ENCODE data around the gene CYREN. TPM values are rescaled to one million over a fixed set of nuclear protein-coding genes. Genes with fewer than 3 reads are reported as not detected.

The CYREN gene
- total and polyA plus RNA-seq, 9 of the 15 experiments (the other 6 are each of a cell fraction or from before 2014, with no cell fraction given) = 13.9 to 108 (median 88.8) TPM

- TF ChIP-seq ZNF696 (CRISPR knock-in tag; conservative IDR thresholded peaks at IDR 0.05) = no peak
- no peak for TF ChIP-seq ZNF232 (CRISPR knock-in tag; IDR thresholded peaks at IDR 0.05)
- no peak for TF ChIP-seq E4F1 (CRISPR knock-in tag; IDR thresholded peaks at IDR 0.05; ENCODE audit: borderline replicate concordance)
- TF ChIP-seq CHAMP1 (IDR thresholded peaks at IDR 0.05) = peak; percentile 73
- TF ChIP-seq, protein P1, sequence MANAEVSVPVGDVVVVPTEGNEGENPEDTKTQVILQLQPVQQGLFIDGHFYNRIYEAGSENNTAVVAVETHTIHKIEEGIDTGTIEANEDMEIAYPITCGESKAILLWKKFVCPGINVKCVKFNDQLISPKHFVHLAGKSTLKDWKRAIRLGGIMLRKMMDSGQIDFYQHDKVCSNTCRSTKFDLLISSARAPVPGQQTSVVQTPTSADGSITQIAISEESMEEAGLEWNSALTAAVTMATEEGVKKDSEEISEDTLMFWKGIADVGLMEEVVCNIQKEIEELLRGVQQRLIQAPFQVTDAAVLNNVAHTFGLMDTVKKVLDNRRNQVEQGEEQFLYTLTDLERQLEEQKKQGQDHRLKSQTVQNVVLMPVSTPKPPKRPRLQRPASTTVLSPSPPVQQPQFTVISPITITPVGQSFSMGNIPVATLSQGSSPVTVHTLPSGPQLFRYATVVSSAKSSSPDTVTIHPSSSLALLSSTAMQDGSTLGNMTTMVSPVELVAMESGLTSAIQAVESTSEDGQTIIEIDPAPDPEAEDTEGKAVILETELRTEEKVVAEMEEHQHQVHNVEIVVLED (CRISPR knock-in tag; IDR thresholded peaks at IDR 0.05) = peak; percentile 42; the same call in 1 of the 2 replicates
- TF ChIP-seq LEF1 (IDR thresholded peaks at IDR 0.05) = peak; percentile 85
- peak; percentile 60 for TF ChIP-seq CBFA2T2 (conservative IDR thresholded peaks at IDR 0.05)
- TF ChIP-seq, protein P2, sequence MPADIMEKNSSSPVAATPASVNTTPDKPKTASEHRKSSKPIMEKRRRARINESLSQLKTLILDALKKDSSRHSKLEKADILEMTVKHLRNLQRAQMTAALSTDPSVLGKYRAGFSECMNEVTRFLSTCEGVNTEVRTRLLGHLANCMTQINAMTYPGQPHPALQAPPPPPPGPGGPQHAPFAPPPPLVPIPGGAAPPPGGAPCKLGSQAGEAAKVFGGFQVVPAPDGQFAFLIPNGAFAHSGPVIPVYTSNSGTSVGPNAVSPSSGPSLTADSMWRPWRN (IDR thresholded peaks at IDR 0.05; ENCODE audit: low read depth) = peak; percentile 43; the same call in 1 of the 2 replicates
- TF ChIP-seq CBX1 (IDR thresholded peaks at IDR 0.05; ENCODE audit: low read depth) = no peak; the same call in 1 of the 2 replicates
- TF ChIP-seq ZNF766 (CRISPR knock-in tag; conservative IDR thresholded peaks at IDR 0.05) = peak; percentile 65; the same call in 1 of the 2 replicates
- TF ChIP-seq ELF1 (tag; IDR thresholded peaks at IDR 0.05) = peak; percentile 64
- peak; percentile 36 for TF ChIP-seq MEIS2 (IDR thresholded peaks at IDR 0.05; ENCODE audit: partially characterized antibody)
- 0 out of 2 replicates have a peak, but pooled peaks have one; percentile 52 for TF ChIP-seq OTX1 (CRISPR knock-in tag; IDR thresholded peaks at IDR 0.05)
- peak; percentile 94 for TF ChIP-seq ETV1 (tag; conservative IDR thresholded peaks at IDR 0.05; ENCODE audit: low read depth)
- no peak for TF ChIP-seq CEBPZ (IDR thresholded peaks at IDR 0.05; ENCODE audit: borderline replicate concordance, low read depth, low read length)
- no peak for TF ChIP-seq SUPT5H (IDR thresholded peaks at IDR 0.05)
- TF ChIP-seq TRIM24 (IDR thresholded peaks at IDR 0.05) = peak; percentile 83 to 91
These were observed 10.2 kb downstream of the CYREN start (continued) for GRCh38 chr7:135160098-135160857.
